Esophagus squamous epithelium (tissue), 4 donors: ENCODE measurements around the gene PRRG1.

Source experiments
- CTCF ChIP-seq, 6 experiments: fragments of 450-650 bp in 4 of 6; fragments of 200-600 bp in 2 of 6; sonication (generic) in 2 of 6; IDR thresholded peaks; one replicate each; pipeline ENCODE4 v1.5.1; 2016 to 2019; ENCODE audit warnings: antibody characterized with exemption in 6 of 6, mild to moderate bottlenecking in 4 of 6, moderate library complexity in 4 of 6
- POLR2A ChIP-seq, 4 donors: fragments of 450-650 bp; IDR thresholded peaks; one replicate each; pipeline ENCODE4 v1.6.1; 2017; ENCODE audit warnings: antibody characterized with exemption in 4 of 4, mild to moderate bottlenecking in 4 of 4, moderate library complexity in 3 of 4

- TF ChIP-seq CTCF (IDR thresholded peaks at IDR 0.05) (no peak), POLR2A (IDR thresholded peaks at IDR 0.05) (no peak)
These were observed 268 bp upstream of the PRRG1 start for GRCh38 chrX:37348971-37349220.
